Neural progenitor cell (in vitro differentiated cells): ENCODE data around the gene TBC1D2.

Experiments
- EZH2phosphoT487 ChIP-seq: fragments of 200-600 bp; sonication (generic); IDR thresholded peaks from 2 replicates; pipeline ENCODE4 v1.6.1; 2017; ENCODE audit warnings: antibody characterized with exemption
- TF ChIP-seq, protein P1 (sequence below): fragments of 200-600 bp; sonication (generic); IDR thresholded peaks from 2 replicates; pipeline ENCODE4 v1.5.1; 2017; ENCODE audit warnings: antibody characterized with exemption, mild to moderate bottlenecking

DNA sequence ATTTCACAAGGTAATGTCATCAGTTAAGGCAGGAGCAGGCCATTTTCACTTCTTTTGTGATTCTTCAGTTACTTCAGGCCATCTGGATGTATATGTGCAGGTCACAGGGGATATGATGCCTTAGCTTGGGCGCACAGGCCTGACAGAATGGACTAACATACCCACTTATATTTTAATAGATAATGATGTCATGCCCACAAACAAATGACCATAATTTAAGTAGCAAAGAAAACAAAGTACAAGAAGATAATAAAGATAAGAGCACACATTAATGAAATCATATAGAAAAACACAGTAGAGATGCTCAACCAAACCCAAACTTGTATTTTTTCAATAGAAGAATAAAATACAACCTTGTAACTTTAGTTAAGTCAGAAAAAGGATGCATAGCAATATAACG, 19.7 kb upstream of the TBC1D2 start:
- TF ChIP-seq, protein P1, sequence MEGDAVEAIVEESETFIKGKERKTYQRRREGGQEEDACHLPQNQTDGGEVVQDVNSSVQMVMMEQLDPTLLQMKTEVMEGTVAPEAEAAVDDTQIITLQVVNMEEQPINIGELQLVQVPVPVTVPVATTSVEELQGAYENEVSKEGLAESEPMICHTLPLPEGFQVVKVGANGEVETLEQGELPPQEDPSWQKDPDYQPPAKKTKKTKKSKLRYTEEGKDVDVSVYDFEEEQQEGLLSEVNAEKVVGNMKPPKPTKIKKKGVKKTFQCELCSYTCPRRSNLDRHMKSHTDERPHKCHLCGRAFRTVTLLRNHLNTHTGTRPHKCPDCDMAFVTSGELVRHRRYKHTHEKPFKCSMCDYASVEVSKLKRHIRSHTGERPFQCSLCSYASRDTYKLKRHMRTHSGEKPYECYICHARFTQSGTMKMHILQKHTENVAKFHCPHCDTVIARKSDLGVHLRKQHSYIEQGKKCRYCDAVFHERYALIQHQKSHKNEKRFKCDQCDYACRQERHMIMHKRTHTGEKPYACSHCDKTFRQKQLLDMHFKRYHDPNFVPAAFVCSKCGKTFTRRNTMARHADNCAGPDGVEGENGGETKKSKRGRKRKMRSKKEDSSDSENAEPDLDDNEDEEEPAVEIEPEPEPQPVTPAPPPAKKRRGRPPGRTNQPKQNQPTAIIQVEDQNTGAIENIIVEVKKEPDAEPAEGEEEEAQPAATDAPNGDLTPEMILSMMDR: no peak
- no peak for TF ChIP-seq EZH2phosphoT487
